Chondrocyte (in vitro differentiated cells): ENCODE results near the gene CABP4. TPM values are rescaled to one million over a fixed set of nuclear protein-coding genes. Genes with fewer than 3 reads are reported as not detected.

Experiments
- DNase-seq: peaks from one replicate; pipeline ENCODE4 v3.0.0; 2021; ENCODE audit warnings: mixed read lengths, low spot score
- H3K27ac Mint-ChIP-seq: one replicate; pipeline ENCODE4 v1.8.0; 2021; ENCODE audit warnings: mild to moderate bottlenecking, moderate library complexity, mixed read lengths; ENCODE audit not compliant: unreplicated experiment
- H3K27me3 Mint-ChIP-seq: 2 replicates; pipeline ENCODE4 v1.8.0; 2021; ENCODE audit warnings: low read depth, mixed read lengths
- H3K36me3 Mint-ChIP-seq: 2 replicates; pipeline ENCODE4 v1.8.0; 2021; ENCODE audit warnings: low read depth, mixed read lengths
- H3K4me1 Mint-ChIP-seq: 2 replicates; pipeline ENCODE4 v1.8.0; 2021; ENCODE audit warnings: low read depth, mild to moderate bottlenecking, mixed read lengths
- H3K4me3 Mint-ChIP-seq: one replicate; pipeline ENCODE4 v1.8.0; 2021; ENCODE audit warnings: mild to moderate bottlenecking, moderate library complexity, mixed read lengths; ENCODE audit not compliant: unreplicated experiment
- H3K9me3 Mint-ChIP-seq: 2 replicates; pipeline ENCODE4 v1.8.0; 2021; ENCODE audit warnings: low read depth, mixed read lengths
- CTCF ChIP-seq: fragments of 200-600 bp; sonication (generic); IDR thresholded peaks from 2 replicates; pipeline ENCODE4 v1.5.0; 2021; ENCODE audit warnings: antibody characterized with exemption, mild to moderate bottlenecking, moderate library complexity
- total RNA-seq: library from RNA; stranded (reverse); gene quantifications from 3 replicates; pipeline ENCODE4 v1.2.1, GENCODE V29; 2021

CABP4 gene
- total RNA-seq, 1 donor from 2014 or later: not detected

DNA sequence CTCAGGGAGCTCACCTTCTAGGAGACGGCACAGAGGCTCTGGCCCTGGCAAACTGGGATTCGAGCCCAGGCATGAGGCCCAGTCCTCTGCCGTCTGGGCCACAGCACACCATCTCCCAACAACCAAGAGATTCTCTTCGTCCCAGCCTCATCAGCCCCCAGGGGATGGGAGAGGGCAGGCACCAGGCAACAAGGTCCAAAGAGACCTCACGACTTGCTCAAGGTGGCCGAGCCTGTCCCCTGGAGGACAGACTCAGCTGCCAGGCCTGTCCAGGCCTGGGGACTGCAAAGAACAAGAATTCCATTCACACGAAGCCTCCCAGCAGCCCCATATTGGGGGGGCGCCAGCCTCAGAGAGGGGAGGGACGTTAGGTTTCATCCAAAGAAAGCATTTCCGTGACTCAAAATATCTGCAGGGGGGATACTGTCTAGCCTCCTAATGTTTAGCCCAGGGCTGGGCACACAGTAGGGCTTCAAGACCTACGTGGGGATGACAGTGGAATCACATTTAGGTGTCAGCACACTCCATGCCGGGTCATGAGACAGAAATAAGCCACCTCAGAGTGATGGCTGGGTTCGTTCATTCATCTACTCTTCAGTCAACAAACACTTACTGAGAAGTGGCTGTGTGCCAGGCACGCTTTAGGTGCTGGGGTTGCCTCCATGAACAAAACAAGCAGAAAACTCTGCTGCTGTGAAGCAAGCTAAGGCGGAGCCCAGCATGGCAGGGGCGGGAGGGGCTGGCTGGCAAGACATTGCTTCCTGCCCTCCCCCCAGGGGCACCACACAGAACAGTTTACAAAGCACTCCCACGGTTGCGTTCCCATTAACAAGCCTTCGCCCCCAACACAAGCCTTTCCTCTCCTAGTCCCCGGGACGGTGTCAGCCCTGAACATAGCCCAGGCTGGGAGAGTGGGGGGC lies 38.5 kb upstream of the CABP4 start:
- Mint-ChIP-seq H3K36me3 (peaks cover 1% of the 10 kb centered on the region), H3K9me3 (no peaks in the 10 kb centered on the region), H3K4me1 (peaks cover 17% of the 10 kb centered on the region), H3K4me3 (peak overlapping the region; percentile 56), H3K27ac (no peak overlapping the region), H3K27me3 (peaks cover 9% of the 10 kb centered on the region)
- DNase-seq: no peak
- no peak for TF ChIP-seq CTCF

DNA sequence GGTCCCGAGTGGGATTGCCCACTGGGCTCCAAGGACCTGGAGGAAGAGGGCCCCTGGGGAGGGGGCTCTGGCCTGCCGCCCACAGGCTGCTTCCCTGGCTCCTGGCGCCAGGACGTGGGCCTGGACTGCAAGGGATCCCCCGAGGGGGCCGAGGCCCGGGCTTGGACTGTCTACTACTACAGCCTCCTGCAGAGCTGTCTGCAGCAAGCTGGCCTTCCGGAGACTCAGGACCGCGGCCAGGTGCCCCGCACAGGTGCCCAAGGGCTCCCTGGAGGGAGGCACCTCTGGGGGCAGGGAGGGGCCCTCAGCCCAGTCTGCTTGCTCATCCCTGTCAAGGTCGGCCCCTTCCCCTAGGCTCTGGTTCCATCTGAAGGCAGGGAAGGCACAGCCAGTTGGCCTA lies 37.7 kb upstream of the CABP4 start:
- Mint-ChIP-seq H3K27ac (no peak overlapping the region), H3K27me3 (peaks cover 8% of the 10 kb centered on the region), H3K4me3 (no peak overlapping the region), H3K36me3 (peaks cover 1% of the 10 kb centered on the region), H3K4me1 (peaks cover 17% of the 10 kb centered on the region), H3K9me3 (no peaks in the 10 kb centered on the region)
- no peak for TF ChIP-seq CTCF
- no peak for DNase-seq

DNA sequence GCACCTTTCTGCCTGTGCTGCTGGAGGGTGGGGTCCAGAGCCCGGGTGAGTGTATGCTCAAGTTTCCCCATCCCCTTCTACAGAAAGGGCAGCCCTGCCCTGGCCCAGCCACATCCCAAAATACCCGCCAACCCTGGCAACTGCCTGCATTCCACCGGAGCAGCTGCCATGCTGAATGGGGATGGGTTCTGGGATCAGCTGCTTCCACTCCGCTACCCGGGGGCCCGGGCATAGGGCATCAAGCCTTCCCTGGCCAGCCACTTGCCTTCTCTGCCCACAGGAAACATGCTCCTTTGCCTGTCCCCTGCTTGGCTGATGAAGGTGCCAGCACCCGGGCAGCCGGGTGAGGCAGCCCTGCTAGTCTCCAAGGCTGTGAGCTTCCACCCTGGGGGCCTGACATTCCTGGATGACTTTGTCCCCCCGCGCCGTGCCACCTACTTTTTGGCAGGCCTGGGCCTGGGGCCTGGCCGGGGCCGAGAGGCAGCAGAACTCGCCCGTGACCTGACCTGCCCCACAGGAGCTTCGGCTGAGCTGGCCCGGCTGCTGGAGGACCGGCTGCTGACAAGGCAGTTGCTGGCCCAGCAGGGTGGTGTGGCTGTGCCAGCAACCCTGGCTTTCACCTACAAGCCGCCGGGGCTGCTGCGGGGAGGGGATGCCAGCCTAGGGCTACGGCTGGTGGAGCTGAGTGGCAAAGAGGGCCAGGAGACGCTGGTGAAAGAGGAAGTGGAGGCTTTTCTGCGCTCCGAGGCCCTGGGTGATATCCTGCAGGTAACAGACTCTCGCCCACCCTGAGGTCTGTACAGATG lies 36.5 kb upstream of the CABP4 start:
- H3K27me3 Mint-ChIP-seq: no peaks in the 10 kb centered on the region
- no peaks in the 10 kb centered on the region for H3K36me3 Mint-ChIP-seq
- DNase-seq: no peak
- no peaks in the 10 kb centered on the region for H3K9me3 Mint-ChIP-seq
- H3K4me1 Mint-ChIP-seq: peaks cover 17% of the 10 kb centered on the region
- TF ChIP-seq CTCF: no peak
- no peak overlapping the region for H3K4me3 Mint-ChIP-seq
- no peak overlapping the region for H3K27ac Mint-ChIP-seq

DNA sequence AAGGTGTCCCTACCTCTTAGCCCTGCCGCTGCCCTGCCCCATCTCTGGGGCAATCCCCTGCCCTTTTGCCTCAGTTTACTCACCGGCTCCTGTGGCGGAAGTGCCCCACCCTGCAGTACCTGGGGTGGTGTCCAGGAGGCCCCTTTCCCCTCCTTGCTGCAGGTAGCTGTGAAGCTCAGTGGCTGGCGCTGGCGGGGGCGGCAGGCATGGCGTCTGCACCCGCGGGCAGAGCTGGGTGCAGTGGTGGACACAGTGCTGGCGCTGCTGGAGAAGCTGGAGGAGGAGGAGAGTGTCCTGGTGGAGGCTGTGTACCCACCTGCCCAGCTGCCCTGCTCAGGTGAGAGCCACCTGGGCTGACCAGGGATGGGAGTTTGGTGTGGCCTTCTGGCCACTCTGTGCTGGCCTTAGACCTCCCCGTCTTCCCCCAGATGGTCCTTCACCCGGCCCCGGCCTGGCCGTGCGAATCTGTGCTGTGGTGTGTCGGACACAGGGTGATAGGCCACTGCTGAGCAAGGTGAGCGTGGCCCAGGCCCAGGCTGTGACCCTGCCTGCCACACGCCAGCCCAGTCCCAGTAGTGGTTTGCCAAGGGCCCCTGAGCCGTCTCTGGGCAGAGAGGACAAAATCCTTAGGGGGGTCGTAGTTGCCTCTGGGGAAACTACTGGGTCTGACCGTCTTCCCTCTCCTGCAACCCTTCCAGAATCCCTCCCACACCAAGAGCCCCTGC lies 35.7 kb upstream of the CABP4 start:
- no peaks in the 10 kb centered on the region for H3K9me3 Mint-ChIP-seq
- H3K27ac Mint-ChIP-seq: no peak overlapping the region
- H3K4me3 Mint-ChIP-seq: no peak overlapping the region
- no peaks in the 10 kb centered on the region for H3K36me3 Mint-ChIP-seq
- H3K27me3 Mint-ChIP-seq: no peaks in the 10 kb centered on the region
- DNase-seq: no peak
- TF ChIP-seq CTCF: no peak
- peaks cover 17% of the 10 kb centered on the region for H3K4me1 Mint-ChIP-seq
